Activated CD4-positive, CD25-positive, alpha-beta regulatory T cell treated with anti-CD3 and anti-CD28 coated beads, Interleukin-2, amount 50 U/mL, for 72 hours (primary cell): ENCODE data around the gene ABI3BP.
"Not testable (repeated sequence)": the region's sequence is repeated elsewhere in the genome, so short reads cannot be mapped to it uniquely, and the experiment has no call there.

Experiments used
- DNase-seq: peaks from one replicate; pipeline ENCODE4 v3.0.0; 2021

Gene ABI3BP

GRCh38 chr3:100993309-100993708 lies at the start of gene ABI3BP:
TSS of gene ABI3BP (minus strand) at chr3:100993421. CDS start at chr3:100993384, 37 bp downstream.
- no peak for DNase-seq

- no peak for DNase-seq
Observed at GRCh38 chr3:101039285-101039684, 46.1 kb upstream of the ABI3BP start.

DNA sequence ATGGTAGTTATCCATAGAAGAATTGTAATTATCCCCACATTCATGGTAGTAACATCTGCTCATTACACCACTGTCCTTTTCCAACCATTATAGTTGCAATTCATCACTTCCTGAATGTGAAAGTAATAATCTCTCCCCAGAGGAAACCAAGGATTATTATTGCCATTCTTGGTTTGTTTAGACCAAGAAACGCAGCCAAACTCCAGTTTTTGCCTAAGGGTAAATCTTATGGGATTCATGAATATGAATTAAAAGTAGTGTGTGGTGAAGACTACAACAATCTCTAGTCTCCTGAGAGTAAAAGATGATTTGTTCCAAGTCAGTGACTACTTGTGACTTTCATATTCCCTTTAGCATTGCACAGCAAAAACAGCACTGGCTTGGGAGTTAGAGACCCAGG lies 45.7 kb upstream of the ABI3BP start:
- DNase-seq = no peak

DNA sequence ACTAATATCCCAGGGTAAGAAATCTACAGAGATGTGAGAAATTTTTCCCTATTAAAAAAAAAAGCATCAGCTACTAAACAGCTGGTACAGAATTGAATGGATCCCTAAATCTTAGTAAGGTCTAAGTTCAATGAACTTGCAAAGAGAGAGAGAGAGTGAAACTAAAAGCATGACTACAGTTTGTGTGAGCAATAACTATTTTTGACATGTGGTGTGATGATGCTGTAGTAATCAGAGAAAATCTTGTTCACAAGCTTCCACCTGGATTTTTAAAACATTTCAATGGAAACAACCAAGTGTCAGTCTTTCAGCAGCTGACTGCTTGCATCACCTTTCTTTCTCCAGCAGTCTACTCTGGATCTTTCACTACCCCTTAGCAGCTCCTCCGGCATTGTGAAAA lies 45.2 kb upstream of the ABI3BP start:
- no peak for DNase-seq

GRCh38 chr3:101037613-101038012 lies 44.4 kb upstream of the ABI3BP start:
- no peak for DNase-seq

DNA sequence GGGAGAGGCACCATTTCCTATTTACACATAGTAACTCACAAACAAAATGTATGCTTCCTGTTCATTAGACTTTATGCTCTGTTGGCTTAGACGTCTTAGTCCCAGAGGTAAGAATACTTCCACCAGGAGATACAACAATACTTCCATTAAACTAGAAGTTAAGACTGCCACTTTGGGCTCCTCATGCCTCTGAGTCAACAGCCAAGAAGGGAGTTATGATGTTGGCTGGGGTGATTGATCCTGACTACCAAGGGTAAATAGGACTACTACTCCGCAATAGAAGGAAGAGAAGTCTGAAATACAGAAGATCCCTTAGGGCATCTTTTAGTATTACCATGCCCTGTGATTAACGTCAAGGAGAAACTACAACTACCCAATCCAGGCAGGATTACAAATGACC lies 43.5 kb upstream of the ABI3BP start:
- no peak for DNase-seq

- no peak for DNase-seq
Observed at GRCh38 chr3:101036213-101036618, 43.0 kb upstream of the ABI3BP start.

DNA sequence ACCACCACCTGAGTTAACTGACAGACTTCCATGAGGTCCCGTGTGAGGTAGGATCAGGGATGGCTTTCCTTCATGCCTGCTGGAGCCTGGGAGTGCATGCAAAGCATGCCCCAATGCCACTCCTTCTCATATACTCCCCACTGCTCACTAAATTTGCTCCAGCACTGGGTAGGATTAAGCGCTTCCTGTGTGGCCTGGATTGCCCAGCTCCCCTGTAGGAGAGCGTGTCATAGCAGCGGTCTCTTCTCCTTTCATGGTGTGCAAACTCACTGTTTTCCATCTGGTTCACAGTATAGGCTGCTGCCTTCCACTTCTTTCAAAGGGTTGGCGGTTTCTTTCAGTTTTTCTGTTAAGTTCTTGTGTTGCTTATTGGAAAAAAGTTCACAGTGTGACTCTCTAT lies 34.1 kb upstream of the ABI3BP start:
- DNase-seq = no peak

- no peak for DNase-seq
Observed at GRCh38 chr3:101026881-101027280, 33.7 kb upstream of the ABI3BP start.

DNA sequence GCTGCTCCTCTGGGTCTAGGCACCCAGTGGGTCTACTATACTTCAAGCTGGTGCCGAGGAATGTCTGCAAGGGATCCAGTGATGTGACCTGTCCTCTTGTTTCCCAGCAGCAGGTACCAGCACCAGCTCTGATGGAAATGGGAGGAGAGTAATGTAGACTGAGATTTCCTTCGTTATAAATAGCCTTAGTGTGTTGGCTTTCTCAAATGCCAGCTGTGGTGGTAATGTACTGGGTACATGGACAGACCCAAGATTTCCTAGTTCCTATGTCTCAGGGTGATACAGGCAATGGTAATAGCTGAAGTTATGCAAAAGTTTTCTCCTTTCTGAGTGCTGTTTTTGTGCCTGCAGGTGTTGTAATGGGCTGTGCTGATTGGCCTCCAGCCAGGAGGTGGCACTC lies 33.0 kb upstream of the ABI3BP start:
- no peak for DNase-seq

- no peak for DNase-seq
Observed at GRCh38 chr3:101020351-101021015, 27.3 kb upstream of the ABI3BP start.

GRCh38 chr3:101017017-101017416 lies 23.8 kb upstream of the ABI3BP start:
- DNase-seq = no peak

DNA sequence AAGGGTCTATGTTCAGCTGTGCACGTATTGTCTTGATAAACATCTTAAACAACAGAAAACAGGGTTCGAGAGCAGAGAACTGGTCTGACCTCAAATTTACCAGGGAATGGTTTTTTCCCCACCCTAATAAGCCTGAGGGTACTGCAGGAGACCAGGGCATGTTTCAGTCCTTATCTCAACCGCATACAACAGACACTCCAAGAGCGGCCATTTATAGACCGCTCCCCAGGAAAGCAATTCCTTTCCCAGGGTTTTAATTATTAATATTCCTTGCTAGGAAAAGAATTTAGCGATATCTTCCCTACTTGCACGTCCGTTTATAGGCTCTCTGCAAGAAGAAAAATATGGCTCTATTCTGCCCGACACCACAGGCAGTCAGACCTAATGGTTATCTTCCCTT lies 19.1 kb upstream of the ABI3BP start:
- not testable (repeated sequence) for DNase-seq

GRCh38 chr3:101011136-101011535 lies 17.9 kb upstream of the ABI3BP start:
- DNase-seq = no peak

- DNase-seq = no peak
Observed at GRCh38 chr3:101010296-101010695, 17.1 kb upstream of the ABI3BP start.

GRCh38 chr3:101009386-101009785 lies 16.2 kb upstream of the ABI3BP start:
- no peak for DNase-seq

DNA sequence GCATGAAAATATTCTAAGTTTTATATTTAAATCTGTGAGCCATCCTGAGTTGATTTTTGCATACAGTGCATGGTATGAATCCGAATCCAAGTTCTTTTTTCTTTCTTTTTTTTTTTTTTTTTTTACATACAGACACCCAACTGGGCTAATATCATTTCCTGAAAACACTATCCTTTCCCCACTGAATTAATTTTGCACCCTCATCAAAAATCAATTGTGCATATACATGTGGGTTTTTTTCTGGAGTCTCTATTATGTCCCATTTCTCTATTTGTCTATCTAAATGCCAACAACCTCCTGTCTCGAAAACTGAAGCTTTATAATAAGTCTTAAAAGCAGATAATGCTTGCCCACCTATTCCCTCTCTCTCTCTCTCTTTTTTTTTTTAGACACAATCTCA lies 5.9 kb upstream of the ABI3BP start:
- DNase-seq = no peak

GRCh38 chr3:100994809-100995208 lies 1.6 kb upstream of the ABI3BP start:
- no peak for DNase-seq

GRCh38 chr3:100994187-100994586 lies 966 bp upstream of the ABI3BP start:
- DNase-seq = no peak

DNA sequence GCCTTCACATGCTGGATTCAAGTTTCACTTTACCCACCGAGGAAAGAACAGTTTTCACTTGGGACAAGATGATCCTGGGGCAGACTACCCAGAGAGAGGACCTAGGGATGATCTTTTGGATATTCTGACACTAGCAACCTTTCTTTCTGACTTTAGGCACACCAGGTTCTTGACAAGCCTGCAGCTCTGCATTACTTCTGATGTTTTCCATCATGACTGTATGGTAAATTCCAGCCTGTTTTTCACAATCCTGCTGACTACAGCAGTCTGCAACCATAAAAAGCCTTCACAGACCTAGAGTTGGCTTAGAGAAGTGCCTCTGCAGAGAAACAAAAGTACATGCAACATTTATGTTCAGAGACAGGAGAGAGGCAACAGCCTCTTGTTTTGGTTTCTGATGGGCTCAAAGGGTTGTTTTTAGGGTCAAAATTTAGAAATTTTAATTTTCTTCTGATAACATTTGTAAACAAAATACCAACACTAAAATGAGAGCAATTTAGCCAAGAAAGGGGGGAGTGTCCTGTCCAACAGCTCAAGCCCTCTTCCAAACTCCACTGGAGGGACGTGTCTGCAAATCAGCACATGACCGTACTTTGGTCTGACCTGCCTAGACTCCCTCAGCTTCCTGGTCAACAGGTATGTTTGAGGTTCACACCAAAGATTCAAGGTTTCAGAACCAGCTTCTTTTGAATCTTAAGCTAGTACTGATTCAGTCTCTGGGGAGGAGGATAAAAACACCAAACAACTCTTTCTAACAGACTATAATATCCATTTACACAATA lies 799 bp downstream of the ABI3BP start:
- DNase-seq = no peak

- DNase-seq = no peak
Observed at GRCh38 chr3:100988080-100988479, 5.1 kb downstream of the ABI3BP start.

DNA sequence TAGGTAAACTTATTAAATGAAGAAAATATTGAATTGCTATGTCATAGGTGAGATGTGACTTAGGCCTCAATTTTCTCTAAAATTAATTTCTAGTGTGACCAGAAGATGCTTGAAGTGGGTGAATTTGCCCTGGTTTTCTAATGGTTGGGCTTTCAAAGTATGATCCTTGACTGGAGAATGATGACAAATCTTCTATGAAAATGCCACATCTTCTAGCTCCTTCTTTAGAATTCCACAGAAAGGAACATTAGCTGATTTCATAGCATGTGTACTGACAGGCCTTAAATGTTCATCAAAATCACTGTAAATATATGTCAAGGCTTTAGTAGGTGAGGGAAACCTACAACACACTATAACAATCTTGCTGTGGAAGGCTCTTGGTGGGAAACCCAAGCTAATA lies 8.9 kb downstream of the ABI3BP start:
- DNase-seq = no peak

DNA sequence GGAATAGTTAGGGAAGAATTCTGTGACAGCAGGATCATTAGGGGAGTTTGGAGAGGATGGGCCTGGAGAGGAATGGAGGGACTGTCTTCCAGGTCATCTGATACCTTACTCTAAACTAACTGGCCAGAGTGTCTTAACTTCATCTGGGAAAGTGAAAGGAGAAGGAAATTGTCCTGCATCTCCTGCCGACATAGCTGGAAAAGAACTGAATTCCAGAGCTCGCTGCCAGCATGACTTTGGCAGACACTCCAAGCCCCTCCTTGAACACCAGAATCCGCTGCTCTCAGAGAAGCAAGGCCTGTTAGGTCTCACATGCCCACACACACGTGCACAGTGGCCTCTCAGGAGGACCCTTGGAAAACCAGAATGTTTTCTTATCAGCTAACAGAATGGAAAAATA lies 10.5 kb downstream of the ABI3BP start:
- no peak for DNase-seq

- DNase-seq = no peak
Observed at GRCh38 chr3:100981164-100981911, 11.9 kb downstream of the ABI3BP start.
